H1 (cell line): ENCODE data around the gene CUEDC1. TPM values are rescaled to one million over a fixed set of nuclear protein-coding genes. Genes with fewer than 3 reads are reported as not detected.

Experiments
- CTCF ChIA-PET: fragments of 300-600 bp; sonication (Branson Sonifier 250); formaldehyde crosslinking; loops from one replicate; lab custom pipeline; 2021; ENCODE audit not compliant: partially characterized antibody; lab: Charles Lee
- POLR2A ChIA-PET: fragments of 300-600 bp; sonication (Branson Sonifier 250); formaldehyde crosslinking; loops from one replicate; lab custom pipeline; 2021; ENCODE audit warnings: inconsistent platforms; ENCODE audit not compliant: partially characterized antibody; lab: Charles Lee
- DNase-seq, 2 experiments: peaks; one replicate each; pipeline versions ENCODE4 v3.0.0 to v3.0.0-alpha.2; 2010 to 2022; ENCODE audit warnings: low spot score in 2 of 2, low read depth in 1 of 2, mixed read lengths in 1 of 2
- FAIRE-seq: peaks from 2 replicates; lab custom pipeline; 2011; peaks lifted over from hg19 to GRCh38; lab: Jason Lieb, UNC
- H2AFZ ChIP-seq: 2 replicates; pipeline ENCODE4 v1.8.1; 2012; ENCODE audit warnings: low read length, inconsistent platforms
- H2AK5ac ChIP-seq: 2 replicates; pipeline ENCODE4 v1.6.1; 2013; ENCODE audit warnings: low read depth, low read length
- H2BK120ac ChIP-seq: replicated peaks from 2 replicates; pipeline ENCODE3; 2013; ENCODE audit warnings: low read depth, low read length, inconsistent platforms
- H2BK12ac ChIP-seq: 2 replicates; pipeline ENCODE4 v1.6.1; 2013; ENCODE audit warnings: low read depth, low read length
- H2BK15ac ChIP-seq: 2 replicates; pipeline ENCODE4 v1.6.1; 2013; ENCODE audit warnings: low read length
- H2BK20ac ChIP-seq: 2 replicates; pipeline ENCODE4 v1.6.1; 2013; ENCODE audit warnings: low read length
- H2BK5ac ChIP-seq: 2 replicates; pipeline ENCODE4 v1.6.1; 2013; ENCODE audit warnings: low read depth, low read length
- H3K14ac ChIP-seq: 2 replicates; pipeline ENCODE4 v1.6.1; 2013; ENCODE audit warnings: inconsistent platforms; ENCODE audit not compliant: insufficient read length
- H3K18ac ChIP-seq: 2 replicates; pipeline ENCODE4 v1.6.1; 2013; ENCODE audit warnings: low read length; ENCODE audit errors: extremely low read depth
- H3K23ac ChIP-seq: 2 replicates; pipeline ENCODE4 v1.6.1; 2013; ENCODE audit warnings: inconsistent platforms; ENCODE audit not compliant: insufficient read length
- H3K23me2 ChIP-seq: 2 replicates; pipeline ENCODE4 v1.6.1; 2013; ENCODE audit warnings: low read depth, low read length
- H3K27ac ChIP-seq: 2 replicates; pipeline ENCODE4 v1.6.1; 2011; ENCODE audit warnings: low read depth, low read length, inconsistent platforms
- H3K27me3 ChIP-seq, 4 experiments: replicated peaks in 1 of 4; 1 replicate in 1 of 4; 2 replicates in 3 of 4; pipeline versions ENCODE4 v1.6.1 to v1.8.1; 2011 to 2013; ENCODE audit warnings: low read length in 3 of 4, mild to moderate bottlenecking in 3 of 4, inconsistent platforms in 2 of 4, mixed read lengths in 2 of 4, moderate library complexity in 1 of 4; ENCODE audit not compliant: control insufficient read depth in 3 of 4, insufficient read depth in 3 of 4; ENCODE audit errors: extremely low read depth in 1 of 4
- H3K36me3 ChIP-seq, 4 experiments: 2 replicates each; pipeline versions ENCODE4 v1.6.1 to v1.8.1; 2011 to 2013; ENCODE audit warnings: mild to moderate bottlenecking in 4 of 4, low read length in 3 of 4, moderate library complexity in 2 of 4, control low read depth in 1 of 4, inconsistent platforms in 1 of 4; ENCODE audit not compliant: insufficient read depth in 4 of 4, control insufficient read depth in 2 of 4
- H3K4ac ChIP-seq: replicated peaks from 2 replicates; pipeline ENCODE3; 2013; ENCODE audit warnings: low read length, low read depth, mixed read lengths, inconsistent platforms; ENCODE audit not compliant: insufficient read length
- H3K4me1 ChIP-seq, 4 experiments: replicated peaks in 1 of 4; 1 replicate in 1 of 4; 2 replicates in 3 of 4; pipeline versions ENCODE4 v1.6.1 to v1.8.1; 2011 to 2013; ENCODE audit warnings: low read length in 3 of 4, inconsistent platforms in 2 of 4, mixed read lengths in 1 of 4; ENCODE audit not compliant: insufficient read depth in 4 of 4, control insufficient read depth in 3 of 4
- H3K4me2 ChIP-seq, 2 experiments: 2 replicates each; pipeline versions ENCODE4 v1.6.1 to v1.8.1; 2011 to 2013; ENCODE audit warnings: low read depth in 2 of 2, low read length in 2 of 2, control low read depth in 1 of 2, inconsistent platforms in 1 of 2, mild to moderate bottlenecking in 1 of 2; ENCODE audit not compliant: insufficient read depth in 1 of 2
- H3K4me3 ChIP-seq, 4 experiments: fragments of 200-600, 300-600 bp in 1 of 4; sonication (generic), shearing (Covaris generic), sonication (Bioruptor Twin) in 1 of 4; 2 replicates each; pipeline versions ENCODE4 v1.5.1 to v1.8.1; 2011 to 2016; ENCODE audit warnings: low read length in 4 of 4, low read depth in 3 of 4, control low read depth in 2 of 4, inconsistent platforms in 2 of 4, mild to moderate bottlenecking in 2 of 4, mixed read lengths in 1 of 4, moderate library complexity in 1 of 4; ENCODE audit not compliant: insufficient read depth in 2 of 4; ENCODE audit errors: extremely low read depth in 1 of 4
- H3K56ac ChIP-seq: replicated peaks from 2 replicates; pipeline ENCODE3; 2013; ENCODE audit warnings: low read depth, mild to moderate bottlenecking, mixed read lengths, low read length, inconsistent platforms; ENCODE audit not compliant: insufficient read length
- H3K79me1 ChIP-seq: 2 replicates; pipeline ENCODE4 v1.6.1; 2013; ENCODE audit warnings: low read depth, low read length, control low read depth
- H3K79me2 ChIP-seq, 2 experiments: 2 replicates each; pipeline versions ENCODE4 v1.6.1 to v1.8.1; 2012 to 2013; ENCODE audit warnings: low read length in 2 of 2, mild to moderate bottlenecking in 2 of 2, inconsistent platforms in 1 of 2; ENCODE audit not compliant: insufficient read depth in 2 of 2, control insufficient read depth in 1 of 2
- H3K9ac ChIP-seq, 4 experiments: replicated peaks in 1 of 4; 1 replicate in 1 of 4; 2 replicates in 3 of 4; pipeline versions ENCODE4 v1.6.1 to v1.8.1; 2011 to 2013; ENCODE audit warnings: low read depth in 3 of 4, low read length in 3 of 4, control low read depth in 2 of 4, mild to moderate bottlenecking in 2 of 4, moderate library complexity in 2 of 4, inconsistent platforms in 1 of 4; ENCODE audit errors: extremely low read depth in 1 of 4
- H3K9me3 ChIP-seq, 2 experiments: 2 replicates each; pipeline versions ENCODE4 v1.6.1 to v1.8.1; 2012 to 2013; ENCODE audit warnings: mild to moderate bottlenecking in 2 of 2, moderate library complexity in 2 of 2, control low read depth in 1 of 2, inconsistent platforms in 1 of 2, low read depth in 1 of 2, low read length in 1 of 2, mixed read lengths in 1 of 2; ENCODE audit not compliant: insufficient read depth in 2 of 2
- H4K20me1 ChIP-seq, 2 experiments: replicated peaks in 1 of 2; 2 replicates each; pipeline versions ENCODE3 to v1.8.1; 2011 to 2013; ENCODE audit warnings: inconsistent platforms in 2 of 2, low read length in 2 of 2, mild to moderate bottlenecking in 1 of 2; ENCODE audit not compliant: insufficient read depth in 2 of 2, control insufficient read depth in 1 of 2
- H4K5ac ChIP-seq: 2 replicates; pipeline ENCODE4 v1.6.1; 2013; ENCODE audit warnings: low read length, low read depth, mixed read lengths, inconsistent platforms; ENCODE audit not compliant: insufficient read length
- H4K8ac ChIP-seq: 2 replicates; pipeline ENCODE4 v1.8.0; 2013; ENCODE audit warnings: mild to moderate bottlenecking, moderate library complexity, low read length, inconsistent platforms; ENCODE audit not compliant: insufficient read depth; ENCODE audit errors: extremely low read depth
- H4K91ac ChIP-seq: replicated peaks from 2 replicates; pipeline ENCODE3; 2013; ENCODE audit warnings: low read length, mixed read lengths, inconsistent platforms; ENCODE audit not compliant: insufficient read length
- CBX8 ChIP-seq: fragments of 300-800, 300-1000 bp; sonication (generic); IDR thresholded peaks from 2 replicates; pipeline ENCODE4 v1.7.1; 2016; ENCODE audit warnings: low read depth, low read length, borderline replicate concordance
- GTF2F1 ChIP-seq: IDR thresholded peaks from 2 replicates; pipeline ENCODE4 v1.6.1; 2012; ENCODE audit warnings: low read depth, low read length, improper control_type of control experiment, borderline replicate concordance
- POLR2A ChIP-seq, 2 experiments: IDR thresholded peaks; 1 replicate in 1 of 2; 2 replicates in 1 of 2; pipeline ENCODE4 v1.6.1; 2011; ENCODE audit warnings: low read depth in 2 of 2, low read length in 2 of 2, mild to moderate bottlenecking in 2 of 2; ENCODE audit errors: control extremely low read depth in 1 of 2
- SP4 ChIP-seq: IDR thresholded peaks from 2 replicates; pipeline ENCODE4 v1.6.1; 2012; ENCODE audit warnings: low read length, inconsistent platforms
- SUZ12 ChIP-seq: fragments of 200-600 bp; sonication (generic); IDR thresholded peaks from 2 replicates; pipeline ENCODE4 v1.6.1; 2012; ENCODE audit warnings: mild to moderate bottlenecking, inconsistent platforms, low read length, moderate library complexity, mixed read lengths
- ZNF274 ChIP-seq: IDR thresholded peaks from 2 replicates; pipeline ENCODE4 v1.7.0; 2012; ENCODE audit warnings: low read length, borderline replicate concordance; ENCODE audit errors: extremely low read depth
- WGBS, 2 experiments: shearing (Covaris generic) in 1 of 2; methylation state at CpG; one replicate each; pipeline versions ENCODE4 v1.1.6 to v1.1.7; 2013 to 2015; ENCODE audit warnings: low lambda C conversion rate in 2 of 2, mixed read lengths in 2 of 2, inconsistent platforms in 1 of 2, low coverage in 1 of 2, missing lambda C conversion rate in 1 of 2; ENCODE audit not compliant: insufficient replicate concordance in 2 of 2, insufficient coverage in 1 of 2, insufficient read length in 1 of 2; ENCODE audit errors: extremely low coverage in 1 of 2, missing lambda C conversion rate in 1 of 2; 5-methylcytosine and 5-hydroxymethylcytosine counted together
- polyA plus RNA-seq, 7 experiments: library from polyadenylated mRNA; depleted of rRNA in 3 of 7; stranded (reverse) in 5 of 7; unstranded in 2 of 7; fragments of >200 nt in 5 of 7; fragments of 200-250 nt in 2 of 7; gene quantifications; 1 replicate in 5 of 7; 2 replicates in 1 of 7; 4 replicates in 1 of 7; pipeline versions ENCODE4 v1.2.1 to v1.2.3, GENCODE V29; 2011 to 2013; ENCODE audit warnings: missing spikeins in 2 of 7, mixed read lengths in 2 of 7
- total RNA-seq: library from RNA; stranded (reverse); fragmentation: NEBNext Ultra II Directional; extraction: Animal tissue kit (Norgen Biotek cat#: 25700); gene quantifications from 2 replicates; pipeline ENCODE4 v1.2.1, GENCODE V29; 2021

Gene CUEDC1
- total and polyA plus RNA-seq, 2 of the 8 experiments (the other 6 are each of a cell fraction or from before 2014, with no cell fraction given) = 4.0 to 10.7 TPM

- ChIA-PET POLR2A (interaction anchor here (0.6 to 28.0 kb wide), 20 partner anchors 6 to 164 kb away, joined by 3 to 672 read pairs (median 4); partner anchors contain the start of genes CUEDC1, DYNLL2, MRPS23 and SRSF1), CTCF (interaction anchor here (0.9 to 15.0 kb wide), 19 partner anchors 7 to 141 kb away, joined by 3 to 384 read pairs (median 5); partner anchors contain the start of gene MRPS23)
- Histone ChIP-seq H3K18ac (no peak overlapping the region), H3K4ac (no peak overlapping the region), H3K36me3 (peaks cover 0 to 37% (median 15%) of the 10 kb centered on the region in 4 experiments; a peak in 4 of 8 replicates), H3K27me3 (no peaks in the 10 kb centered on the region), H3K27ac (no peak overlapping the region), H2BK20ac (no peak overlapping the region), H3K56ac (no peak overlapping the region), H3K23me2 (no peaks in the 10 kb centered on the region), H2BK120ac (no peak overlapping the region), H3K14ac (no peak overlapping the region), H3K79me1 (no peaks in the 10 kb centered on the region), H3K4me2 (no peak overlapping the region), H3K9ac (no peak overlapping the region), H4K91ac (no peak overlapping the region), H2BK12ac (no peak overlapping the region), H2BK15ac (no peak overlapping the region), H2AFZ (no peak overlapping the region), H4K8ac (no peak overlapping the region), H3K4me3 (no peak overlapping the region), H4K20me1 (peaks cover 4 to 6% of the 10 kb centered on the region in 2 experiments), H3K4me1 (peaks cover 0 to 9% (median 0%) of the 10 kb centered on the region in 4 experiments; a peak in 1 of 7 replicates), H4K5ac (no peak overlapping the region), H3K23ac (no peak overlapping the region), H2AK5ac (no peak overlapping the region), H3K79me2 (peaks cover 0 to 8% of the 10 kb centered on the region in 2 experiments; a peak in 1 of 4 replicates), H3K9me3 (no peaks in the 10 kb centered on the region), H2BK5ac (no peak overlapping the region)
- whole genome bisulfite sequencing, 2 experiments = 87% methylated on average over 3 of the region's 3 CpGs; no CpG with 5 or more reads in 1 of the 2 experiments
- DNase-seq (no peak), FAIRE-seq (no peak)
- TF ChIP-seq GTF2F1 (no peak), CBX8 (no peak), POLR2A (IDR thresholded peaks at IDR 0.05; ENCODE audit: control extremely low read depth in 1 of 2, low read depth in 2 of 2, low read length in 2 of 2) (peak in 1 of 2 experiments; percentile 36; a peak in 2 of 3 replicates), ZNF274 (no peak), SP4 (no peak), SUZ12 (no peak)
Observed at GRCh38 chr17:57997085-57997809, 42.0 kb upstream of the CUEDC1 start.
